SK-N-MC (cell line): ENCODE data around the gene NETO1.

Experiments used
- EZH2 ChIP-seq: fragments of 200-600 bp; sonication (generic); IDR thresholded peaks from one replicate; pipeline ENCODE4 v1.6.1; 2017; ENCODE audit warnings: antibody characterized with exemption
- FOXP2 ChIP-seq: optimal IDR thresholded peaks from 2 replicates; pipeline ENCODE3; 2011; ENCODE audit warnings: mild to moderate bottlenecking, moderate library complexity; ENCODE audit not compliant: insufficient read depth; ENCODE audit errors: extremely low read length, control extremely low read depth
- POLR2AphosphoS5 ChIP-seq: IDR thresholded peaks from 2 replicates; pipeline ENCODE4 v1.6.1; 2012; ENCODE audit warnings: mild to moderate bottlenecking, low read depth, low read length, borderline replicate concordance

GRCh38 chr18:72868585-72869225 lies 918 bp upstream of the NETO1 start:
- no peak for TF ChIP-seq FOXP2
- no peak for TF ChIP-seq POLR2AphosphoS5
- no peak for TF ChIP-seq EZH2
